Cardiac fibroblast (primary cell): ENCODE measurements around the gene IL36A.

Experiments used
- DNase-seq, 2 donors: peaks; one replicate each; pipeline versions ENCODE4 v3.0.0 to v3.0.0-alpha.2; 2010; ENCODE audit warnings: low read depth in 2 of 2
- H3K4me3 ChIP-seq, 2 donors: replicated peaks in 1 of 2; 1 replicate in 1 of 2; 2 replicates in 1 of 2; pipeline ENCODE4 v1.5.1; 2011; ENCODE audit warnings: low read depth in 2 of 2, low read length in 2 of 2, mild to moderate bottlenecking in 2 of 2, moderate library complexity in 1 of 2
- TF ChIP-seq, protein P1 (sequence below): IDR thresholded peaks from one replicate; pipeline ENCODE4 v1.5.1; 2011; ENCODE audit warnings: low read depth, mild to moderate bottlenecking, low read length, inconsistent platforms

The IL36A gene

DNA sequence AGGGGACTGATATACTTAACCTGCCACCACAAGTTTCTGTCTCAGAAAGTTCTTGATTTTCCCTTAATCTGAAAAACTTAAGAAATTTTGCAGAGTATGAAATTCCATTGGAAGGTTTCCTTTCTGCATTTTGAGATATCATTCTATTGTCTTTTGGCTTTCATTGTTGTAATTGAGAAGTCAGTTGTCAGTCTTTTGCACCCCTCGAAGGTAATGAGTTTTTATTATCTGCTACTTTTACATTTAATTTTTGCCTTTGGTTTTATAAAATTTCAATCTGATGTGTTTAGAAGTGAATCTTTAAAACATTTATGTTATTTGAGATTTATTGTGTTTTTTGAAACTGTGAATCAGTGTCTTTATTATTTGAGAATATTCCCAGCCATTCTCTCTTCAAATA lies 4.8 kb upstream of the IL36A start:
- DNase-seq = no peak
- H3K4me3 ChIP-seq = no peak overlapping the region
- TF ChIP-seq, protein P1, sequence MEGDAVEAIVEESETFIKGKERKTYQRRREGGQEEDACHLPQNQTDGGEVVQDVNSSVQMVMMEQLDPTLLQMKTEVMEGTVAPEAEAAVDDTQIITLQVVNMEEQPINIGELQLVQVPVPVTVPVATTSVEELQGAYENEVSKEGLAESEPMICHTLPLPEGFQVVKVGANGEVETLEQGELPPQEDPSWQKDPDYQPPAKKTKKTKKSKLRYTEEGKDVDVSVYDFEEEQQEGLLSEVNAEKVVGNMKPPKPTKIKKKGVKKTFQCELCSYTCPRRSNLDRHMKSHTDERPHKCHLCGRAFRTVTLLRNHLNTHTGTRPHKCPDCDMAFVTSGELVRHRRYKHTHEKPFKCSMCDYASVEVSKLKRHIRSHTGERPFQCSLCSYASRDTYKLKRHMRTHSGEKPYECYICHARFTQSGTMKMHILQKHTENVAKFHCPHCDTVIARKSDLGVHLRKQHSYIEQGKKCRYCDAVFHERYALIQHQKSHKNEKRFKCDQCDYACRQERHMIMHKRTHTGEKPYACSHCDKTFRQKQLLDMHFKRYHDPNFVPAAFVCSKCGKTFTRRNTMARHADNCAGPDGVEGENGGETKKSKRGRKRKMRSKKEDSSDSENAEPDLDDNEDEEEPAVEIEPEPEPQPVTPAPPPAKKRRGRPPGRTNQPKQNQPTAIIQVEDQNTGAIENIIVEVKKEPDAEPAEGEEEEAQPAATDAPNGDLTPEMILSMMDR = no peak

DNA sequence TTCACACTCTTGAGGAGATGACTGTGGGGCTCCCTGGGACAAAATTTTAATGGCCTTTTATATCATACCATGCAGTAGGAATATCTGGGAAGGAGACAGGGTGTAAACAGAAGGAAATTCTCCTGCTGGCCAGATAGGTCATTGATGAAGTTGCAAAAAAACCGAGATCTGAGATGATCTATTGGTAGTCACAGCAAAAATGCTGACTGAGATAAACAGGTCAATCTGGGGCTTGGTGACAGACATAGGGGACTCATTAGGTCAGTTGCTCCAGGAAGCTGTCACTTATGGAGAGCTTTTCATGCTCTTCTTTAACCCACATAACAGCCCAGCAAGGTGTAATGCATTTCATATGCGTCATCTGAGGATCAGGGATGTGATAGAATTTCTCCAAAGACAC lies 2.6 kb upstream of the IL36A start:
- DNase-seq = no peak
- H3K4me3 ChIP-seq = no peak overlapping the region
- TF ChIP-seq, protein P1 = no peak

DNA sequence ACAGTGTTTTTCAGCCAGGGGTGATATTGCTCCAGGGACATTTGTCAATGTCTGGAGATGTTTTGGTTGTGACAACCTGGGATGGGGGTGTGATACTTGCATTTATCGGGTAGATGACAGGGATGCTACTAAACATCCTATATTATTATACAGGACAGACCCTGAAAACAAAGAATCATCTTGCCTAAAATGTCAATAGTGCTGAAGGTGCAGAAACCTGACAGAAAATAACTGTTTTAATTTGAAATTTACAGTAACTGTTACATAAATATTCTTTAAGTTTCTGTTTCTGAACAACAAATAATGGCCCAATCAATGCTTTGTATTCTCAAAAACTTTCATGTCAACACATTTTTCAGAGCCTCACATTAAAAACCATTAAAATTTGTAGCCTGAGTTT lies 2.0 kb downstream of the IL36A start:
- DNase-seq = no peak
- TF ChIP-seq, protein P1 = no peak
- no peak overlapping the region for H3K4me3 ChIP-seq

DNA sequence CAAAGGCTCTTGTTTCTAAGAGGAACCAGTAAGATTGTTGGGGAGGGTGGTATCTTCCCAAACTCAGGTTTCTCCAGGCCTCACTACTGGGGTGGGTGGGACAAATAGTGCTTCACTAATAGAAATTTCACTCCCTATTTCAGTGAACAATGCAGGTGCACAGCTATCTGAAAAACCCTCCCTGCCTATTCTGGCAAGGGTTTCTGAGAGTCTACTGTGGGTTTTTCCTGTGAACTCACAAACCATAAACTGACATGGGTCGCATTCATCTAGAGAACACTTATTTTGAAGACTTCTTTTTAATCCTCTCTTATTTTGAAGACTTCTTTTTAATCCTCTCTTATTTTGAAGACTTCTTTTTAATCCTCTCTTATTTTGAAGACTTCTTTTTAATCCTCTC lies 4.4 kb downstream of the IL36A start:
- H3K4me3 ChIP-seq = no peak overlapping the region
- DNase-seq = no peak
- TF ChIP-seq, protein P1 = no peak

DNA sequence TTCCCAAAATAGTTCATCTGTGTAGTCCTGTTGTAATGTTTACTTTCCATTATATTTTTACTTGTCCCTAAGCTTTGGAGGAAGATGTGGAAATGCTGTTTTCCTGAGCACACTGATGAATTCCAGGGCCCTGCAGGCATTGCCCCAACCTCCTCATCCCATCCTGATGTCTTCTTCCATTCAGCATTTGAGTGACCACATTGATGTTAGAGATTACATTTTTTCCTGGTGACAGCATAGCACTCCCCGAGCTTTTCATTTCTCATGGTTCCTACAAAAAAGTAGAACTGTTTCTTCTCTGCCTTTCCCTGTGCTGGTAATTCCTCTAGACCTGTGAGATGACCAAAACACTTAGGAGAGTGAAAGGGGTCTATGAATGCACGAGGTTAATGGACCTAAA lies 4.8 kb downstream of the IL36A start:
- TF ChIP-seq, protein P1 = no peak
- H3K4me3 ChIP-seq = no peak overlapping the region
- peak in 1 of 2 donors; percentile 2 for DNase-seq

- no peak overlapping the region for H3K4me3 ChIP-seq
- TF ChIP-seq, protein P1 = no peak
- DNase-seq = no peak
Observed at GRCh38 chr2:113011108-113011507, 5.8 kb downstream of the IL36A start.
